HG02610 (cell line): ENCODE data around the gene MAGEB6.
"Not testable (repeated sequence)": the region's sequence is repeated elsewhere in the genome, so short reads cannot be mapped to it uniquely, and the experiment has no call there.

ENCODE experiments used
- ATAC-seq: cut with Tn5 transposase; IDR thresholded peaks from one replicate; pipeline ENCODE4 v1.9.1; 2021; ENCODE audit warnings: mild to moderate bottlenecking, moderate library complexity; ENCODE audit not compliant: unreplicated experiment

MAGEB6 gene

GRCh38 chrX:26192204-26192603 is at the start of gene MAGEB6:
Gene MAGEB6 (plus strand): TSS chrX:26192440. CDS start chrX:26193847, 1,407 bp downstream.
- no peak for ATAC-seq

- ATAC-seq, result no peak
Observed at GRCh38 chrX:26146024-26146423, 46.2 kb upstream of the MAGEB6 start.

GRCh38 chrX:26160301-26160700 is 31.9 kb upstream of the MAGEB6 start, which contains the start of gene MAGEB6B:
Gene MAGEB6B (plus strand): TSS chrX:26160601. CDS start chrX:26160601, 0 bp downstream.
- ATAC-seq, result no peak

GRCh38 chrX:26203561-26203960 is 11.3 kb downstream of the MAGEB6 start:
- no peak for ATAC-seq

- ATAC-seq, result not testable (repeated sequence)
Observed at GRCh38 chrX:26204717-26205116, 12.5 kb downstream of the MAGEB6 start.

- no peak for ATAC-seq
Observed at GRCh38 chrX:26208012-26208411, 15.8 kb downstream of the MAGEB6 start.

GRCh38 chrX:26215869-26216268 is 23.6 kb downstream of the MAGEB6 start, which contains the start of gene MAGEB5:
Gene MAGEB5 (plus strand): TSS chrX:26216169. CDS start chrX:26217302, 1,133 bp downstream.
- ATAC-seq, result no peak

- ATAC-seq, result no peak
Observed at GRCh38 chrX:26219351-26219750, 27.1 kb downstream of the MAGEB6 start.

GRCh38 chrX:26234177-26234576 is 41.9 kb downstream of the MAGEB6 start:
- no peak for ATAC-seq
